Measurements from ENCODE around the gene ANKRD50.

Gene ANKRD50

GRCh38 chr4:124736526-124736925, 24.0 kb upstream of the ANKRD50 start:
- H3K4me1 Mint-ChIP-seq, result peaks cover 5% of the 10 kb centered on the region

GRCh38 chr4:124727331-124727890, 14.9 kb upstream of the ANKRD50 start:
- H3K9me3 Mint-ChIP-seq, result peaks cover 6% of the 10 kb centered on the region
- H3K4me3 Mint-ChIP-seq, result no peak overlapping the region
- peaks cover 5% of the 10 kb centered on the region for H3K4me1 Mint-ChIP-seq
- no peak for TF ChIP-seq CTCF (IDR thresholded peaks at IDR 0.05; ENCODE audit: unreplicated experiment in 3 of 3)
- no peaks in the 10 kb centered on the region for H3K36me3 Mint-ChIP-seq (ENCODE audit: low read depth)
- H3K27me3 Mint-ChIP-seq (ENCODE audit: low read depth), result no peaks in the 10 kb centered on the region
- no peak overlapping the region for H3K27ac Mint-ChIP-seq

More at GRCh38 chr4:124736526-124736925, 24.0 kb upstream of the ANKRD50 start:
- Mint-ChIP-seq H3K4me3 (no peak overlapping the region), H3K27me3 (ENCODE audit: low read depth) (peaks cover 3% of the 10 kb centered on the region), H3K27ac (no peak overlapping the region), H3K36me3 (ENCODE audit: low read depth) (no peaks in the 10 kb centered on the region), H3K9me3 (no peaks in the 10 kb centered on the region)
- TF ChIP-seq CTCF (IDR thresholded peaks at IDR 0.05; ENCODE audit: unreplicated experiment in 3 of 3), result no peak

GRCh38 chr4:124726269-124726668, 13.7 kb upstream of the ANKRD50 start:
- Mint-ChIP-seq H3K4me1 (peaks cover 5% of the 10 kb centered on the region), H3K27ac (no peak overlapping the region), H3K27me3 (ENCODE audit: low read depth) (no peaks in the 10 kb centered on the region), H3K36me3 (ENCODE audit: low read depth) (no peaks in the 10 kb centered on the region), H3K4me3 (no peak overlapping the region), H3K9me3 (peaks cover 6% of the 10 kb centered on the region)
- TF ChIP-seq CTCF (IDR thresholded peaks at IDR 0.05; ENCODE audit: unreplicated experiment in 3 of 3), result no peak

GRCh38 chr4:124722071-124722470, 9.5 kb upstream of the ANKRD50 start:
- H3K4me1 Mint-ChIP-seq, result peaks cover 5% of the 10 kb centered on the region
- no peak overlapping the region for H3K27ac Mint-ChIP-seq
- H3K27me3 Mint-ChIP-seq (ENCODE audit: low read depth), result no peaks in the 10 kb centered on the region
- no peaks in the 10 kb centered on the region for H3K36me3 Mint-ChIP-seq (ENCODE audit: low read depth)
- TF ChIP-seq CTCF (IDR thresholded peaks at IDR 0.05; ENCODE audit: unreplicated experiment in 3 of 3), result no peak
- peaks cover 5% of the 10 kb centered on the region for H3K9me3 Mint-ChIP-seq
- no peak overlapping the region for H3K4me3 Mint-ChIP-seq

- H3K9me3 Mint-ChIP-seq, result no peaks in the 10 kb centered on the region
- H3K27ac Mint-ChIP-seq, result no peak overlapping the region
- H3K36me3 Mint-ChIP-seq (ENCODE audit: low read depth), result no peaks in the 10 kb centered on the region
- peaks cover 14% of the 10 kb centered on the region for H3K4me1 Mint-ChIP-seq
- no peak overlapping the region for H3K4me3 Mint-ChIP-seq
- H3K27me3 Mint-ChIP-seq (ENCODE audit: low read depth), result no peaks in the 10 kb centered on the region
- no peak for TF ChIP-seq CTCF (IDR thresholded peaks at IDR 0.05; ENCODE audit: unreplicated experiment in 3 of 3)
Measured at GRCh38 chr4:124717101-124717500, 4.6 kb upstream of the ANKRD50 start.

- Mint-ChIP-seq H3K4me3 (peak overlapping the region; percentile 92 to 97 (median 93)), H3K36me3 (ENCODE audit: low read depth) (peaks cover 9% of the 10 kb centered on the region)
Measured at GRCh38 chr4:124713185-124713592, 657 bp upstream of the ANKRD50 start.

More at GRCh38 chr4:124713185-124713592, 657 bp upstream of the ANKRD50 start:
- no peaks in the 10 kb centered on the region for H3K9me3 Mint-ChIP-seq
- peaks cover 24% of the 10 kb centered on the region for H3K4me1 Mint-ChIP-seq
- no peaks in the 10 kb centered on the region for H3K27me3 Mint-ChIP-seq (ENCODE audit: low read depth)
- TF ChIP-seq CTCF (IDR thresholded peaks at IDR 0.05; ENCODE audit: unreplicated experiment in 3 of 3), result peak; percentile 38 to 57 (median 41)
- peak overlapping the region in 1 of 3 experiments; percentile 100 for H3K27ac Mint-ChIP-seq
